SK-N-SH (cell line): ENCODE measurements around the gene TMCO4. TPM values are rescaled to one million over a fixed set of nuclear protein-coding genes. Genes with fewer than 3 reads are reported as not detected.

ENCODE experiments used
- CTCF ChIA-PET: fragments of 300-600, 350-600 bp; formaldehyde crosslinking; extraction: SDS; loops from one replicate; lab custom pipeline; 2021; lab: Yijun Ruan, JAX
- POLR2A ChIA-PET: fragments of 350-600 bp; sonication (Branson Sonifier 250); formaldehyde crosslinking; extraction: SDS; loops from one replicate; lab custom pipeline; 2020; ENCODE audit warnings: antibody characterized with exemption, inconsistent platforms; lab: Yijun Ruan, JAX
- DNase-seq: peaks from one replicate; pipeline ENCODE4 v3.0.0; 2012
- H2AFZ ChIP-seq: fragments of 200-600 bp; sonication (generic); 2 replicates; pipeline ENCODE4 v1.8.1; 2016; ENCODE audit warnings: antibody characterized with exemption, mild to moderate bottlenecking, low read depth
- H3F3A ChIP-seq: fragments of 200-600 bp; sonication (generic); replicated peaks from 2 replicates; pipeline ENCODE3; 2016; ENCODE audit warnings: antibody characterized with exemption, mild to moderate bottlenecking; ENCODE audit not compliant: insufficient read depth
- H3K27ac ChIP-seq, 2 experiments: fragments of 200-500 bp in 1 of 2; fragments of 200-600 bp in 1 of 2; sonication (Bioruptor generic) in 1 of 2; sonication (generic), shearing (Covaris generic) in 1 of 2; 2 replicates each; pipeline versions ENCODE4 v1.5.1 to v1.6.1; 2014 to 2016; ENCODE audit warnings: low read depth in 2 of 2, inconsistent platforms in 1 of 2, low read length in 1 of 2, mild to moderate bottlenecking in 1 of 2, mixed read lengths in 1 of 2
- H3K27me3 ChIP-seq: fragments of 200-600 bp; sonication (generic), shearing (Covaris generic); 2 replicates; pipeline ENCODE4 v1.6.1; 2016; ENCODE audit warnings: mixed run types; ENCODE audit not compliant: insufficient read depth
- H3K36me3 ChIP-seq, 2 experiments: fragments of 200-500 bp in 1 of 2; fragments of 200-600 bp in 1 of 2; sonication (Bioruptor generic) in 1 of 2; sonication (generic) in 1 of 2; replicated peaks in 1 of 2; 2 replicates each; pipeline versions ENCODE3 to v1.5.1; 2014 to 2016; ENCODE audit warnings: low read length in 1 of 2, mild to moderate bottlenecking in 1 of 2; ENCODE audit not compliant: insufficient read depth in 2 of 2, control insufficient read depth in 1 of 2
- H3K4me1 ChIP-seq, 2 experiments: fragments of 200-500 bp in 1 of 2; fragments of 200-600 bp in 1 of 2; sonication (Bioruptor generic) in 1 of 2; sonication (generic), shearing (Covaris generic) in 1 of 2; 2 replicates each; pipeline versions ENCODE4 v1.5.1 to v1.6.1; 2014 to 2016; ENCODE audit warnings: low read depth in 1 of 2, low read length in 1 of 2, mixed run types in 1 of 2; ENCODE audit not compliant: insufficient read depth in 2 of 2, control insufficient read depth in 1 of 2
- H3K4me2 ChIP-seq: fragments of 200-600 bp; sonication (generic), shearing (Covaris generic); 2 replicates; pipeline ENCODE4 v1.6.1; 2017; ENCODE audit warnings: mixed run types
- H3K4me3 ChIP-seq, 2 experiments: fragments of 200-500 bp in 1 of 2; fragments of 200-600 bp in 1 of 2; sonication (Bioruptor generic) in 1 of 2; sonication (generic), shearing (Covaris generic) in 1 of 2; 2 replicates each; pipeline versions ENCODE4 v1.5.1 to v1.8.1; 2014 to 2016; ENCODE audit warnings: low read depth in 2 of 2, inconsistent platforms in 1 of 2, low read length in 1 of 2, mild to moderate bottlenecking in 1 of 2, mixed read lengths in 1 of 2, moderate library complexity in 1 of 2
- H3K79me2 ChIP-seq: fragments of 200-600 bp; sonication (generic); 2 replicates; pipeline ENCODE4 v1.8.1; 2017; ENCODE audit warnings: mild to moderate bottlenecking; ENCODE audit not compliant: insufficient read depth
- H3K9ac ChIP-seq: fragments of 200-600 bp; sonication (generic); 2 replicates; pipeline ENCODE4 v1.6.1; 2017; ENCODE audit warnings: mixed run types
- H3K9me2 ChIP-seq: fragments of 200-600 bp; sonication (generic); 2 replicates; pipeline ENCODE4 v1.6.1; 2017; ENCODE audit warnings: mixed run types
- H3K9me3 ChIP-seq: fragments of 200-600 bp; sonication (generic); 2 replicates; pipeline ENCODE4 v1.6.1; 2017; ENCODE audit warnings: mixed run types, mild to moderate bottlenecking, moderate library complexity
- H4K20me1 ChIP-seq: fragments of 200-600 bp; sonication (generic); 2 replicates; pipeline ENCODE4 v1.6.1; 2017; ENCODE audit warnings: mild to moderate bottlenecking, mixed run types; ENCODE audit not compliant: insufficient read depth
- EP300 ChIP-seq, 2 experiments: IDR thresholded peaks; 2 replicates each; pipeline versions ENCODE4 v1.4.0 to v1.6.1; 2012; ENCODE audit warnings: borderline replicate concordance in 1 of 2, low read depth in 1 of 2, low read length in 1 of 2
- EZH2phosphoT487 ChIP-seq: fragments of 200-600 bp; sonication (generic); IDR thresholded peaks from 2 replicates; pipeline ENCODE4 v1.6.1; 2017; ENCODE audit warnings: low read depth, mixed run types, mild to moderate bottlenecking, antibody characterized with exemption, moderate library complexity, borderline replicate concordance
- FOXJ3 ChIP-seq: sonication (generic); formaldehyde crosslinking; IDR thresholded peaks from 2 replicates; pipeline ENCODE4 v1.5.1; 2020; ENCODE audit warnings: mild to moderate bottlenecking, missing genetic modification reagents
- GABPA ChIP-seq: IDR thresholded peaks from 2 replicates; pipeline ENCODE4 v1.4.0; 2012; ENCODE audit warnings: low read depth, mild to moderate bottlenecking
- GATA2 ChIP-seq: sonication (generic); formaldehyde crosslinking; IDR thresholded peaks from 2 replicates; pipeline ENCODE4 v1.5.0; 2020; ENCODE audit warnings: mild to moderate bottlenecking, missing genetic modification reagents
- JUND ChIP-seq: IDR thresholded peaks from 2 replicates; pipeline ENCODE4 v1.4.0; 2012
- NFIC ChIP-seq: IDR thresholded peaks from 2 replicates; pipeline ENCODE4 v1.4.0; 2012; ENCODE audit warnings: borderline replicate concordance
- PBX3 ChIP-seq: IDR thresholded peaks from 2 replicates; pipeline ENCODE4; 2012
- POLR2AphosphoS5 ChIP-seq: IDR thresholded peaks from 2 replicates; pipeline ENCODE4 v1.6.1; 2012; ENCODE audit warnings: low read depth, low read length
- RAD21 ChIP-seq: IDR thresholded peaks from 2 replicates; pipeline ENCODE4 v1.6.1; 2012; ENCODE audit warnings: mild to moderate bottlenecking, low read length
- RCOR1 ChIP-seq: fragments of 150-350 bp; IDR thresholded peaks from 2 replicates; pipeline ENCODE4 v1.6.1; 2017; ENCODE audit warnings: antibody characterized with exemption, low read length
- REST ChIP-seq: IDR thresholded peaks from 2 replicates; pipeline ENCODE4 v1.6.1; 2012; ENCODE audit warnings: mild to moderate bottlenecking, low read depth, low read length, moderate library complexity
- SIN3A ChIP-seq: IDR thresholded peaks from 2 replicates; pipeline ENCODE4 v1.6.1; 2012; ENCODE audit warnings: low read depth, mild to moderate bottlenecking, low read length, moderate library complexity, borderline replicate concordance
- SMC3 ChIP-seq: IDR thresholded peaks from 2 replicates; pipeline ENCODE4 v1.6.1; 2012; ENCODE audit warnings: low read depth, low read length, improper control_type of control experiment
- TAF1 ChIP-seq: IDR thresholded peaks from 2 replicates; pipeline ENCODE4 v1.6.1; 2012; ENCODE audit warnings: low read depth, mild to moderate bottlenecking, low read length, moderate library complexity, borderline replicate concordance
- TCF12 ChIP-seq: IDR thresholded peaks from 2 replicates; pipeline ENCODE4 v1.4.0; 2012
- USF1 ChIP-seq: IDR thresholded peaks from 2 replicates; pipeline ENCODE4 v1.4.0; 2012; ENCODE audit warnings: low read depth, borderline replicate concordance
- WGBS: methylation state at CpG from one replicate; pipeline ENCODE4 v1.1.6; 2017; ENCODE audit warnings: low lambda C conversion rate; 5-methylcytosine and 5-hydroxymethylcytosine counted together
- polyA plus RNA-seq, 3 experiments: library from polyadenylated mRNA; depleted of rRNA; stranded (reverse); fragments of >200 nt; gene quantifications; 2 replicates each; pipeline ENCODE4 v1.2.3, GENCODE V29; 2012

TMCO4 gene
- polyA plus RNA-seq, 1 of the 3 experiments (the other 2 are of a cell fraction), result 4.2 TPM

- no peaks in the 10 kb centered on the region for H3K79me2 ChIP-seq
- H3K9me3 ChIP-seq, result no peaks in the 10 kb centered on the region
- no peaks in the 10 kb centered on the region for H3K27me3 ChIP-seq
- H3K4me1 ChIP-seq, result peaks cover 0 to 11% of the 10 kb centered on the region in 2 experiments; a peak in 1 of 4 replicates
- 40% methylated on average over 11 of the region's 14 CpGs for WGBS
- no peak overlapping the region for H3K4me2 ChIP-seq
- peak; percentile 80 for DNase-seq
- TF ChIP-seq TCF12 (no peak), SMC3 (no peak), RAD21 (no peak), POLR2AphosphoS5 (no peak), RCOR1 (no peak; the same call in 1 of the 2 replicates), NFIC (peak; percentile 69), PBX3 (0 out of 2 replicates have a peak, but pooled peaks have one; percentile 4)
- no peaks in the 10 kb centered on the region for H3K9me2 ChIP-seq
- H2AFZ ChIP-seq, result peak overlapping the region; percentile 23; the same call in 1 of the 2 replicates
- no peaks in the 10 kb centered on the region for H3K36me3 ChIP-seq
- H3K4me3 ChIP-seq, result no peak overlapping the region
- ChIA-PET POLR2A (interaction anchor here (0.5 kb wide), 1 partner anchor 281 kb away, joined by 3 read pairs; no protein-coding TSS in a partner anchor), CTCF (interaction anchor here (0.8 to 3.1 kb wide), 11 partner anchors 11 to 249 kb away, joined by 3 to 19 read pairs (median 4); a partner anchor contains a TSS)
- H4K20me1 ChIP-seq, result no peaks in the 10 kb centered on the region
- H3K27ac ChIP-seq, result no peak overlapping the region
- no peaks in the 10 kb centered on the region for H3F3A ChIP-seq
- H3K9ac ChIP-seq, result no peak overlapping the region
Observed at GRCh38 chr1:19640363-19641316, 159.1 kb downstream of the TMCO4 start.

GRCh38 chr1:19639999-19640362, 159.7 kb downstream of the TMCO4 start:
- Histone ChIP-seq H2AFZ (peak overlapping the region; percentile 23; the same call in 1 of the 2 replicates), H4K20me1 (no peaks in the 10 kb centered on the region), H3K36me3 (no peaks in the 10 kb centered on the region), H3K9ac (no peak overlapping the region), H3K4me3 (no peak overlapping the region), H3K79me2 (no peaks in the 10 kb centered on the region), H3K27me3 (no peaks in the 10 kb centered on the region), H3K4me2 (no peak overlapping the region), H3F3A (no peaks in the 10 kb centered on the region), H3K27ac (no peak overlapping the region), H3K9me3 (no peaks in the 10 kb centered on the region), H3K4me1 (peaks cover 0 to 11% of the 10 kb centered on the region in 2 experiments; a peak in 1 of 4 replicates), H3K9me2 (no peaks in the 10 kb centered on the region)
- ChIA-PET CTCF (interaction anchor here (0.8 to 3.1 kb wide), 5 partner anchors 11 to 234 kb away, joined by 3 to 19 read pairs (median 5); a partner anchor contains a TSS), POLR2A (no interaction called here)
- no peak for DNase-seq
- no peak for TF ChIP-seq FOXJ3 (CRISPR knock-in tag)
- TF ChIP-seq TAF1, result no peak
- TF ChIP-seq GATA2 (CRISPR knock-in tag), result no peak
- no peak for TF ChIP-seq SIN3A
- TF ChIP-seq EZH2phosphoT487, result no peak
- TF ChIP-seq GABPA, result no peak
- no peak for TF ChIP-seq POLR2AphosphoS5
- no peak for TF ChIP-seq USF1
- TF ChIP-seq REST, result no peak
- TF ChIP-seq EP300 (IDR thresholded peaks at IDR 0.05; ENCODE audit: borderline replicate concordance in 1 of 2, low read depth in 1 of 2, low read length in 1 of 2), result no peak
- no peak for TF ChIP-seq JUND
- 89% methylated on average over 3 of the region's 3 CpGs for WGBS
